Natural killer cell (primary cell): ENCODE data around the gene AP3S2. TPM values are rescaled to one million over a fixed set of nuclear protein-coding genes. Genes with fewer than 3 reads are reported as not detected.

Experiments
- ATAC-seq, 3 donors: fragments of 150-1000 bp in 2 of 3; fragments of 200-7000 bp in 1 of 3; cut with Tn5 transposase; 1 replicate in 1 of 3; 2 replicates in 2 of 3; pipeline ENCODE4 v1.10.0; 2021; ENCODE audit warnings: mild to moderate bottlenecking in 2 of 3, moderate library complexity in 2 of 3
- DNase-seq, 2 donors: peaks; one replicate each; pipeline versions ENCODE4 v3.0.0 to v3.0.0-alpha.2; 2013 to 2021; ENCODE audit warnings: mixed read lengths in 1 of 2
- H3K27ac ChIP-seq: one replicate; pipeline ENCODE4 v1.5.1; 2013; ENCODE audit warnings: mild to moderate bottlenecking, low read length
- H3K27me3 ChIP-seq: one replicate; pipeline ENCODE4 v1.6.1; 2013; ENCODE audit warnings: low read length; ENCODE audit not compliant: control insufficient read depth, insufficient read depth
- H3K36me3 ChIP-seq: one replicate; pipeline ENCODE4 v1.6.1; 2013; ENCODE audit warnings: low read length; ENCODE audit not compliant: control insufficient read depth, insufficient read depth
- H3K4me1 ChIP-seq: one replicate; pipeline ENCODE4 v1.6.1; 2013; ENCODE audit warnings: low read length; ENCODE audit not compliant: control insufficient read depth, insufficient read depth
- H3K4me3 ChIP-seq: one replicate; pipeline ENCODE4 v1.5.1; 2013; ENCODE audit warnings: low read length
- H3K9me3 ChIP-seq: one replicate; pipeline ENCODE4 v1.6.1; 2013; ENCODE audit warnings: low read length; ENCODE audit not compliant: control insufficient read depth, insufficient read depth
- H3K27ac Mint-ChIP-seq, 2 donors: one replicate each; pipeline ENCODE4 v1.8.0; 2022; ENCODE audit warnings: mild to moderate bottlenecking in 2 of 2, mixed read lengths in 2 of 2, moderate library complexity in 1 of 2
- H3K27me3 Mint-ChIP-seq, 2 donors: one replicate each; pipeline ENCODE4 v1.8.0; 2022; ENCODE audit warnings: low read depth in 2 of 2, mixed read lengths in 2 of 2
- H3K36me3 Mint-ChIP-seq: one replicate; pipeline ENCODE4 v1.8.0; 2022; ENCODE audit warnings: mixed read lengths
- H3K4me1 Mint-ChIP-seq, 2 donors: one replicate each; pipeline ENCODE4 v1.8.0; 2022; ENCODE audit warnings: mixed read lengths in 2 of 2
- H3K4me3 Mint-ChIP-seq: one replicate; pipeline ENCODE4 v1.8.0; 2022; ENCODE audit warnings: mild to moderate bottlenecking, moderate library complexity, mixed read lengths
- H3K9me3 Mint-ChIP-seq, 2 donors: one replicate each; pipeline ENCODE4 v1.8.0; 2022; ENCODE audit warnings: mixed read lengths in 2 of 2
- CTCF ChIP-seq: fragments of 200-600 bp; IDR thresholded peaks from one replicate; pipeline ENCODE4 v1.8.0; 2022; ENCODE audit warnings: antibody characterized with exemption
- WGBS: methylation state at CpG from one replicate; pipeline ENCODE4 v1.1.7; 2013; ENCODE audit warnings: missing lambda C conversion rate; ENCODE audit not compliant: insufficient coverage; 5-methylcytosine and 5-hydroxymethylcytosine counted together
- intact Hi-C: fragments of 100-400 bp; cut with micrococcal nuclease; formaldehyde crosslinking; loops from one replicate; pipeline ENCODE4 v1.14.2; 2022
- total RNA-seq, 4 donors: library from RNA; stranded (reverse); fragments of 120-200 nt in 1 of 4; gene quantifications; one replicate each; pipeline versions ENCODE4 v1.2.3 to v1.2.4, GENCODE V29; 2013 to 2022

AP3S2 gene
- total RNA-seq, 3 donors from 2014 or later (not counting 1 experiment from before 2014, with no cell fraction given): 28.4 to 38.2 (median 36.8) TPM

- Mint-ChIP-seq H3K4me3 (peak overlapping the region; percentile 90), H3K9me3 (no peaks in the 10 kb centered on the region), H3K27ac (no peak overlapping the region), H3K4me1 (peaks cover 6 to 11% of the 10 kb centered on the region in 2 donors), H3K27me3 (peaks cover 32 to 35% of the 10 kb centered on the region in 2 donors), H3K36me3 (peaks cover 11% of the 10 kb centered on the region)
- no peak overlapping the region for H3K27ac ChIP-seq
- TF ChIP-seq CTCF: no peak
- no peak for ATAC-seq
- H3K4me3 ChIP-seq: no peak overlapping the region
- intact Hi-C loops: no loop called here
- peaks cover 24% of the 10 kb centered on the region for H3K27me3 ChIP-seq
- no peaks in the 10 kb centered on the region for H3K36me3 ChIP-seq
- WGBS: 100% methylated on average over 2 of the region's 3 CpGs
- peaks cover 4% of the 10 kb centered on the region for H3K9me3 ChIP-seq
- peaks cover 17% of the 10 kb centered on the region for H3K4me1 ChIP-seq
- no peak for DNase-seq
These were observed 78.0 kb downstream of the AP3S2 start for GRCh38 chr15:89815769-89816168.

- ATAC-seq: peak; percentile 29 to 58 (median 49)
- 7% methylated on average over 55 of the region's 56 CpGs for WGBS
- peaks cover 6 to 11% of the 10 kb centered on the region in 2 donors for H3K4me1 Mint-ChIP-seq
- H3K27me3 Mint-ChIP-seq: peaks cover 32 to 35% of the 10 kb centered on the region in 2 donors
- Histone ChIP-seq H3K4me3 (peak overlapping the region; percentile 4), H3K27me3 (peaks cover 24% of the 10 kb centered on the region), H3K9me3 (peaks cover 4% of the 10 kb centered on the region), H3K36me3 (no peaks in the 10 kb centered on the region), H3K4me1 (peaks cover 17% of the 10 kb centered on the region), H3K27ac (no peak overlapping the region)
- peak in 1 of 2 donors; percentile 24 for DNase-seq
- intact Hi-C loops: no loop called here
- H3K9me3 Mint-ChIP-seq: no peaks in the 10 kb centered on the region
- H3K36me3 Mint-ChIP-seq: peaks cover 11% of the 10 kb centered on the region
- no peak overlapping the region for H3K27ac Mint-ChIP-seq
- TF ChIP-seq CTCF: no peak
- H3K4me3 Mint-ChIP-seq: peak overlapping the region; percentile 73
These were observed 79.6 kb downstream of the AP3S2 start for GRCh38 chr15:89814112-89814742.

GRCh38 chr15:89813381-89814111 lies 80.2 kb downstream of the AP3S2 start:
- Histone ChIP-seq H3K36me3 (no peaks in the 10 kb centered on the region), H3K4me3 (no peak overlapping the region), H3K4me1 (peaks cover 17% of the 10 kb centered on the region), H3K27me3 (peaks cover 24% of the 10 kb centered on the region), H3K27ac (no peak overlapping the region), H3K9me3 (peaks cover 4% of the 10 kb centered on the region)
- intact Hi-C loops: no loop called here
- H3K4me3 Mint-ChIP-seq: peak overlapping the region; percentile 73
- no peak overlapping the region for H3K27ac Mint-ChIP-seq
- no peak for TF ChIP-seq CTCF
- 72% methylated on average over 11 of the region's 13 CpGs for WGBS
- ATAC-seq (no peak), DNase-seq (no peak)
- peaks cover 32 to 35% of the 10 kb centered on the region in 2 donors for H3K27me3 Mint-ChIP-seq
- no peaks in the 10 kb centered on the region for H3K9me3 Mint-ChIP-seq
- peaks cover 11% of the 10 kb centered on the region for H3K36me3 Mint-ChIP-seq
- H3K4me1 Mint-ChIP-seq: peaks cover 6 to 11% of the 10 kb centered on the region in 2 donors
